H9 (cell line): ENCODE results near the gene SLC41A1. TPM values are rescaled to one million over a fixed set of nuclear protein-coding genes. Genes with fewer than 3 reads are reported as not detected.

Experiments
- DNase-seq: peaks from one replicate; pipeline ENCODE4 v3.0.0-alpha.2; 2017
- H2AFZ ChIP-seq: one replicate; pipeline ENCODE4 v1.6.1; 2013; ENCODE audit warnings: mild to moderate bottlenecking, low read length, control low read depth, moderate library complexity
- H2AK5ac ChIP-seq: 2 replicates; pipeline ENCODE4 v1.6.1; 2013; ENCODE audit warnings: low read length, control low read depth, mixed read lengths; ENCODE audit not compliant: insufficient read length
- H2BK120ac ChIP-seq: one replicate; pipeline ENCODE4 v1.6.1; 2013; ENCODE audit warnings: low read depth, mild to moderate bottlenecking, low read length, control low read depth, inconsistent platforms; ENCODE audit not compliant: poor library complexity, severe bottlenecking
- H2BK12ac ChIP-seq: 2 replicates; pipeline ENCODE4 v1.6.1; 2013; ENCODE audit warnings: low read length, control low read depth, mixed read lengths, low read depth; ENCODE audit not compliant: insufficient read length
- H2BK15ac ChIP-seq: 2 replicates; pipeline ENCODE4 v1.6.1; 2013; ENCODE audit warnings: low read depth, low read length, control low read depth
- H2BK20ac ChIP-seq: one replicate; pipeline ENCODE4 v1.6.1; 2013; ENCODE audit warnings: low read depth, mild to moderate bottlenecking, low read length, control low read depth, inconsistent platforms; ENCODE audit not compliant: poor library complexity, severe bottlenecking
- H2BK5ac ChIP-seq: 2 replicates; pipeline ENCODE4 v1.6.1; 2013; ENCODE audit warnings: low read length, control low read depth, mixed read lengths; ENCODE audit not compliant: insufficient read length
- H3K14ac ChIP-seq: 2 replicates; pipeline ENCODE4 v1.6.1; 2013; ENCODE audit warnings: low read length, control low read depth; ENCODE audit not compliant: insufficient read depth
- H3K18ac ChIP-seq: 2 replicates; pipeline ENCODE4 v1.6.1; 2013; ENCODE audit warnings: low read depth, mild to moderate bottlenecking, mixed read lengths, low read length, control low read depth; ENCODE audit not compliant: insufficient read length
- H3K23ac ChIP-seq: 2 replicates; pipeline ENCODE4 v1.6.1; 2013; ENCODE audit warnings: low read length, control low read depth, mixed read lengths, low read depth; ENCODE audit not compliant: insufficient read length
- H3K23me2 ChIP-seq: 2 replicates; pipeline ENCODE4 v1.6.1; 2013; ENCODE audit warnings: low read depth, mild to moderate bottlenecking, mixed read lengths, low read length, control low read depth; ENCODE audit not compliant: insufficient read length, poor library complexity, severe bottlenecking
- H3K27ac ChIP-seq: 2 replicates; pipeline ENCODE4 v1.5.1; 2013; ENCODE audit warnings: low read length, control low read depth, mixed read lengths, low read depth; ENCODE audit not compliant: insufficient read length
- H3K27me3 ChIP-seq: 2 replicates; pipeline ENCODE4 v1.6.1; 2013; ENCODE audit warnings: low read length, control low read depth, inconsistent platforms; ENCODE audit not compliant: insufficient read depth
- H3K4ac ChIP-seq: 2 replicates; pipeline ENCODE4 v1.6.1; 2013; ENCODE audit warnings: low read depth, mild to moderate bottlenecking, control low read depth, inconsistent platforms, low read length, moderate library complexity
- H3K4me1 ChIP-seq: 2 replicates; pipeline ENCODE4 v1.6.1; 2013; ENCODE audit warnings: low read length, control low read depth, inconsistent platforms; ENCODE audit not compliant: insufficient read depth
- H3K4me2 ChIP-seq: 2 replicates; pipeline ENCODE4 v1.6.1; 2013; ENCODE audit warnings: low read length, control low read depth, mixed read lengths; ENCODE audit not compliant: insufficient read length, insufficient read depth
- H3K56ac ChIP-seq: 2 replicates; pipeline ENCODE4 v1.6.1; 2013; ENCODE audit warnings: low read depth, mild to moderate bottlenecking, mixed read lengths, low read length, control low read depth; ENCODE audit not compliant: insufficient read length
- H3K79me1 ChIP-seq: 2 replicates; pipeline ENCODE4 v1.6.1; 2013; ENCODE audit warnings: low read depth, mild to moderate bottlenecking, moderate library complexity, low read length, control low read depth, inconsistent platforms; ENCODE audit not compliant: insufficient read depth, poor library complexity, severe bottlenecking
- H3K79me2 ChIP-seq: 2 replicates; pipeline ENCODE4 v1.6.1; 2013; ENCODE audit warnings: low read length, control low read depth, inconsistent platforms; ENCODE audit not compliant: insufficient read depth
- H3K9ac ChIP-seq: 2 replicates; pipeline ENCODE4 v1.6.1; 2013; ENCODE audit warnings: low read length, control low read depth, mixed read lengths; ENCODE audit not compliant: insufficient read length; ENCODE audit errors: extremely low read depth
- H3K9me3 ChIP-seq: one replicate; pipeline ENCODE4 v1.6.1; 2013; ENCODE audit warnings: low read depth, low read length, inconsistent platforms; ENCODE audit not compliant: control insufficient read depth
- H3T11ph ChIP-seq: one replicate; pipeline ENCODE4 v1.6.1; 2013; ENCODE audit warnings: mild to moderate bottlenecking, low read length, control low read depth, inconsistent platforms
- H4K20me1 ChIP-seq: one replicate; pipeline ENCODE4 v1.6.1; 2013; ENCODE audit not compliant: control insufficient read depth, insufficient read length, insufficient read depth
- H4K5ac ChIP-seq: 2 replicates; pipeline ENCODE4 v1.6.1; 2013; ENCODE audit warnings: low read depth, mild to moderate bottlenecking, mixed read lengths, low read length, control low read depth; ENCODE audit not compliant: insufficient read length
- H4K8ac ChIP-seq: replicated peaks from 2 replicates; pipeline ENCODE4 v1.6.1; 2013; ENCODE audit warnings: low read length, control low read depth, mixed read lengths, low read depth; ENCODE audit not compliant: insufficient read length
- H4K91ac ChIP-seq: 2 replicates; pipeline ENCODE4 v1.6.1; 2013; ENCODE audit warnings: low read depth, mild to moderate bottlenecking, moderate library complexity, mixed read lengths, low read length, control low read depth; ENCODE audit not compliant: insufficient read length
- H3K27ac Mint-ChIP-seq, 3 experiments: 2 replicates in 2 of 3; 3 replicates in 1 of 3; pipeline ENCODE4 v1.8.0; 2020 to 2021; ENCODE audit warnings: mixed read lengths in 3 of 3, mild to moderate bottlenecking in 1 of 3, moderate library complexity in 1 of 3
- H3K27me3 Mint-ChIP-seq: 2 replicates; pipeline ENCODE4 v1.8.0; 2021; ENCODE audit warnings: low read depth, mild to moderate bottlenecking, moderate library complexity, mixed read lengths
- H3K36me3 Mint-ChIP-seq, 3 experiments: 2 replicates in 2 of 3; 3 replicates in 1 of 3; pipeline ENCODE4 v1.8.0; 2020 to 2021; ENCODE audit warnings: low read depth in 3 of 3, mixed read lengths in 3 of 3; ENCODE audit not compliant: insufficient read depth in 1 of 3
- H3K4me1 Mint-ChIP-seq, 2 experiments: 2 replicates each; pipeline ENCODE4 v1.8.0; 2020; ENCODE audit warnings: mixed read lengths in 2 of 2
- H3K4me3 Mint-ChIP-seq, 2 experiments: 2 replicates in 1 of 2; 3 replicates in 1 of 2; pipeline ENCODE4 v1.8.0; 2020 to 2021; ENCODE audit warnings: mild to moderate bottlenecking in 2 of 2, mixed read lengths in 2 of 2, moderate library complexity in 1 of 2
- H3K9me3 Mint-ChIP-seq, 2 experiments: 2 replicates in 1 of 2; 3 replicates in 1 of 2; pipeline ENCODE4 v1.8.0; 2020; ENCODE audit warnings: mild to moderate bottlenecking in 2 of 2, mixed read lengths in 2 of 2, moderate library complexity in 1 of 2
- CTCF ChIP-seq: fragments of 200-600 bp; sonication (generic); conservative IDR thresholded peaks from 3 replicates; pipeline ENCODE4 v1.8.0; 2021; ENCODE audit warnings: antibody characterized with exemption, mild to moderate bottlenecking
- WGBS: extraction: QIAGEN DNeasy Blood & Tissue Kit; methylation state at CpG from one replicate; pipeline ENCODE4 v1.1.7; 2013; ENCODE audit warnings: missing lambda C conversion rate, low lambda C conversion rate, mixed read lengths; ENCODE audit not compliant: insufficient read length; ENCODE audit errors: extremely low coverage; 5-methylcytosine and 5-hydroxymethylcytosine counted together
- total RNA-seq: library from RNA; stranded (reverse); gene quantifications from 2 replicates; pipeline ENCODE4 v1.2.1, GENCODE V29; 2021

The SLC41A1 gene
- total RNA-seq, 1 experiment from 2014 or later: 18.2 TPM

- H3K4me3 Mint-ChIP-seq: peak overlapping the region; percentile 92 to 94
- H3K4me1 ChIP-seq: no peaks in the 10 kb centered on the region
- no peaks in the 10 kb centered on the region for H3K9me3 ChIP-seq
- no peak for TF ChIP-seq CTCF
- peaks cover 3% of the 10 kb centered on the region for H3K79me1 ChIP-seq
- H2BK120ac ChIP-seq: no peak overlapping the region
- no peak overlapping the region for H2BK20ac ChIP-seq
- no peak overlapping the region for H4K91ac ChIP-seq
- peaks cover 2% of the 10 kb centered on the region for H4K20me1 ChIP-seq
- no peak overlapping the region for H4K8ac ChIP-seq
- H3K27me3 ChIP-seq: no peaks in the 10 kb centered on the region
- H2AFZ ChIP-seq: no peak overlapping the region
- H2BK12ac ChIP-seq: no peak overlapping the region
- no peak overlapping the region for H3T11ph ChIP-seq
- no peak overlapping the region for H2BK15ac ChIP-seq
- H3K4me2 ChIP-seq: peak overlapping the region; percentile 84
- peaks cover 9% of the 10 kb centered on the region for H3K27me3 Mint-ChIP-seq
- WGBS: no CpG with 5 or more reads among the region's 16 CpGs
- H3K9ac ChIP-seq: peak overlapping the region; percentile 36
- no peaks in the 10 kb centered on the region for H3K9me3 Mint-ChIP-seq
- peaks cover 14% of the 10 kb centered on the region for H3K23me2 ChIP-seq
- no peak overlapping the region for H3K23ac ChIP-seq
- peak overlapping the region in 2 of 3 experiments; percentile 57 to 58; a peak in 5 of 7 replicates for H3K27ac Mint-ChIP-seq
- H3K4ac ChIP-seq: no peak overlapping the region
- H4K5ac ChIP-seq: no peak overlapping the region
- no peak overlapping the region for H3K27ac ChIP-seq
- DNase-seq: peak; percentile 66
- H3K14ac ChIP-seq: peak overlapping the region; percentile 48; the same call in 1 of the 2 replicates
- peaks cover 29 to 32% (median 32%) of the 10 kb centered on the region in 3 experiments for H3K36me3 Mint-ChIP-seq
- H2BK5ac ChIP-seq: no peak overlapping the region
- peak overlapping the region; percentile 52 for H3K18ac ChIP-seq
- no peak overlapping the region for H2AK5ac ChIP-seq
- H3K4me1 Mint-ChIP-seq: peaks cover 42 to 44% of the 10 kb centered on the region in 2 experiments
- H3K79me2 ChIP-seq: no peaks in the 10 kb centered on the region; the same call in 1 of the 2 replicates
- H3K56ac ChIP-seq: no peak overlapping the region
Measured at GRCh38 chr1:205812271-205812877, 624 bp downstream of the SLC41A1 start.
